ENCODE data around the gene PIGO.

The PIGO gene

DNA sequence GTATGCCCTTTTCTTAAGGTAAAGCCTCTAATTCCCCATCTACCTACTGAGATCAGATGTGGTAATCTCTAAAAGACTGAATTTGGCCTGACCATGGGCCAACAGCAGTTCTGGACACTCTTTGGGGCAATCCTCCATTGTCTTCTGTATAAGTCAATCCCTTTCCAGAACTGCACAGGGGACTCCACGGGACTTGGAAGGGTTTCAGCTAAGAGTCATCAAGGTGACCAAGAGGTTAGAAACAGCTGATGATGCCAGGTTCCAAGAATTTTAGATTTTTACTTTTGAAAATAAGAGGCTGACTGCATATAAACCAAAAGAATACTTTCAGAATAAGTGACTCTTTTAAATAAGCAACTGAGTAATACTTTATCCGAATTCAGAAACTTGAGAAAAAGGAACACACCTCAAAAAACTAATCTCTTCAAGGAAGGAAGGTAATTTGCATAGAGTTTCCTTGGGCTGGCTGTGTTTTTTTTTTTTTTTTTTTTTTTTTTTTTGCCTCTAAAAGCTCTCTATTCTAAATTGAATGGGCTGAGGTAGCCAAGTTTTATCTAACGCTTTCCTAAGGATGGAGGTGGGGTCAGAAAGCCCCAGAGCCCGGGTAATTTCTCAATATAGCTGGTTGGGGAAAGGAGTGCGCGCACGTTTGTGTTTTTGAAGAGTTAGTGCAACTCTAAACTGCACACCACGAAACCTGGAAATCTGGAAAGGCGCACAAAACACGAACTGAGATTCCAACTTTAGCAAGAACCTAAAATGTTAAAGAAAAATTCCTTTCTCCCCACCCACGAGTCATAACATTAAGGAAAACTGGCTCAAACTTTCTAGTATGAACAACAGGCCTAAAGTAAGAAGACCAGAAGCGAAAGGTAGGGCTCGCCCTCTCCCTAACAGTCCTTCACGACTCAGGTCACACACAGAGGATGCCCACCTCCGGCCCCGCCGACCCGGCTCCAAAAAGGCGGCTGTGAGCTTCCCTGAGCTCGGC, 25.3 kb downstream of the PIGO start:
- no peak for DNase-seq

GRCh38 chr9:35069020-35069419, 27.4 kb downstream of the PIGO start:
- DNase-seq: no peak

- DNase-seq: no peak
These were observed 29.3 kb downstream of the PIGO start for GRCh38 chr9:35067056-35067455.

GRCh38 chr9:35060548-35061207, 35.7 kb downstream of the PIGO start:
- no peak for DNase-seq

- DNase-seq: no peak
These were observed 37.0 kb downstream of the PIGO start for GRCh38 chr9:35059438-35059837.

DNA sequence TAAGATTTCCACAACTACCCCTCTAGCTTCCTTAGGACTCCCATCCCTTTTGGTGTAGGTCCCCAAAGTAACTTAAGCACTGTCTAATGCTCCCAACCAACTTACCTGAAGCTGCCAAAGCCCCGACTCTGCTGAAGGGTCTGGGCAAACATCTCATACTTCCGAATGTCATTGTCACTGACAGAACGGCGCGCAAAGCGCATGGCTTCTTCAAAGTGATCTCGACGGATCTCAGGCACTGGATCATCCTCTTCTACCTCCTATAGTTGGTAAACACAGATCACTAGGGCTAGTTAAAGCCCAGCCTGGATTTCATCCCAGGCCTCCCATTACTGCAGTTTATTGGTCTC, 39.1 kb downstream of the PIGO start:
- DNase-seq: no peak

DNA sequence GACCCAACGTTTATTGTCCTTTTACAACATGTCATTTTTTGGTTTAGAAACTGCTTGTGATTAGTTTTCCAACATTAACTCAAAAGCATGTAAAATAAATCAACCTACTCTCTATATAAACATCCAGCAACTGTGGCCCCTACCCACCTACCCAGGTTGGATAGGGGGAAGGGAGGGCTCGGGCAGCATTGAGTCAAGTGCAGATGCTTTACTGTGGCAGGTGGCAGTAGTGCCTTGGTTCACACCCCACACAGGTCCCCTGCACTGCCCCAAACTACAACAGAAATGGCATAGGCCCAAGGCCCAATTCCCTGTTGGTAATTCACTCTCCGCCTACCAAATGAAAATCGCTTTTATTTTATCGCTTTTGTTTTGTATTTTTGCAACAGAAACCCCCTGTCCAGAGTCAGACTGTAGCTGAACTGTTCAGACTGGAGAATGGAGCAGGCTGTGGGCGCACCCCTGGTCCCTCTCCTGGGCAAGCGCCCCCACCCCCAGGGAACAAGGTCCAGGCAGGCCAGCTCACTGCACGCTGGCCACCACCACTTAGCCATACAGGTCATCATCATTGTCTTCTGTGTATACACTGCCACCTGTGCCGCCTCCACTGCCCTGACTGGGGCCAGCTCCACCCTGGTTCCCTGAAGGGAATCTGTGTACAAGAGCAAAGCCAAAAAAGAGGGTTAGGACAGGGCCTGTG, 39.7 kb downstream of the PIGO start:
- DNase-seq: no peak

- no peak for DNase-seq
These were observed 41.3 kb downstream of the PIGO start for GRCh38 chr9:35054871-35055644.

GRCh38 chr9:35054185-35054835, 42.1 kb downstream of the PIGO start:
- no peak for DNase-seq

GRCh38 chr9:35051069-35051967, 45.1 kb downstream of the PIGO start:
- no peak for DNase-seq

DNA sequence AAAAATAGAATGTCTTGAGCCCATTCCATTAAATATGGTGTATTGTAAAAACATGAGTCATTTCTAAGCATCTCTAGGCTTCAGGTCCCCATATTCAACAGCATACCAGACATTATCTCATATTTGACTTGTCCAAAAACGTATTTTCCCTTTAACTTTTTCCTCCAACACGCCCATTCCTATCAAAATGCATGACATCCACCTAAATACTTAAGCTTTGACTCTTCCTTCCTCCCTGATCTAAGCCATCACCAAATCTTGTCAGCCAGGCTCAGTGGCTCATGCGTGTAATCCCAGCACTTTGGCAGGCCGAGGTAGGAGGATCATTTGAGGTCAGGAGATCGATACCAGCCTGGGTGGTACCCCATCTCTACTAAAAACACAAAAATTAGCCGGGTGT, 47.9 kb downstream of the PIGO start:
- DNase-seq: no peak

DNA sequence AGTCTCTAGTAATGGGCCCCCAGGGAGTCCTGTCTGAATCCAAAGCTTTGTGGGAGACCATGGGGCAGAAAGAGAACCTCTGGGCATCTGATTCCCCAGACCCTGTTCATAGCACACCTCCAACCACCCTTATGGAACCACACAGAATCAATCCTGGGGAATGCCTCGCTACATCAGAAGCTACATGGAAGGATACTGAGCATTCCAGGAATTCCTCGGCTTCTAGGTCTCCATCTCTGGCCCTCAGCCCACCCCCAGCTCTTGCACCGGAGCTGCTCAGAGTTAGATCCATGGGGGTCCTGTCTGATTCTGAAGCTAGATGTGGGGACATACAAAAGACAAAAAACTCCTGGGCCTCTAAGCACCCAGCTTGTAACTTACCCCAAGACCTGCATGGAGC, 52.3 kb downstream of the PIGO start:
- DNase-seq: no peak

DNA sequence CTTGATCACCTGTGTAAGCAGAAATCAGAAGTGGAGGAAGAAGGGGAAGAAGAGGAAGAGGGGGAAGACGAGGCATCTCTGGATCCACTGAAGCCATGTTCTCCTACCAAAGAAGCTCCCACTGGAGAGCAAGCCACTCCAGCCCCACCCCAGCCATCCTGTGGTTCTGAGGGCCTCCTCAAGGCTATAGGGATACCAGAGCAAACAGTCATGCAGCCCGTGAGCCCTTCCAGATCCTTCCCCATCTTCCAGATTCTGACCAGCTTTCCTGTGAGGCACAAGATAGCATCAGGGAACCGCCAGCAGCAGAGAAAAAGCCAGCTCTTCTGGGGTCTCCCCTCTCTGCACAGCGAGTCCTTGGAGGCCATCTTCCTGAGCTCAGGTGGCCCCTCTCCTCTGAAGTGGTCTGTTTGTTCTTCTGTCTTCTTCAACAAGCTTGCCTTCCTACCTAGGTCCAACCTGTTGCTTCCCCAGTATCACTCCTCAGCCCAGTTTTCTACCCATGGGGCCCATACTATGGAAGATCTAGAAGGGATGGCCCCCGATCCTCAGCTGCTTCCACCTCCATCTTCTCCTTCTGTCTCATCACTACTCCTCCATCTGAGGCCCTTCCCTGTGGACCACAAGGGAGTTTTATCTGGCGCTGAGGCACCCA, 53.4 kb downstream of the PIGO start:
- DNase-seq: no peak

GRCh38 chr9:35042081-35042604, 54.2 kb downstream of the PIGO start:
- no peak for DNase-seq

All from NCI-H1417 treated with DMSO at 0.1 percent for 48 hours (cell line).